Neural progenitor cell (in vitro differentiated cells): ENCODE results near the gene VIL1. TPM values are rescaled to one million over a fixed set of nuclear protein-coding genes. Genes with fewer than 3 reads are reported as not detected.

Experiments used
- DNase-seq: peaks from one replicate; pipeline ENCODE4 v3.0.0-alpha.2; 2016; ENCODE audit warnings: low spot score
- H2AFZ ChIP-seq: fragments of 200-600 bp; sonication (generic); replicated peaks from 2 replicates; pipeline ENCODE4 v1.6.1; 2016; ENCODE audit warnings: antibody characterized with exemption
- H3F3A ChIP-seq: fragments of 200-600 bp; sonication (generic); 2 replicates; pipeline ENCODE4 v1.6.1; 2016; ENCODE audit warnings: antibody characterized with exemption, low read depth
- H3K27ac ChIP-seq: fragments of 200-600 bp; sonication (generic); 2 replicates; pipeline ENCODE4 v1.5.1; 2016; ENCODE audit warnings: mild to moderate bottlenecking
- H3K27me3 ChIP-seq: fragments of 200-600 bp; sonication (generic); 2 replicates; pipeline ENCODE4 v1.6.1; 2016; ENCODE audit warnings: mild to moderate bottlenecking, moderate library complexity
- H3K36me3 ChIP-seq: fragments of 200-600 bp; sonication (generic); 2 replicates; pipeline ENCODE4 v1.5.1; 2016
- H3K4me1 ChIP-seq: fragments of 200-600 bp; sonication (generic); 2 replicates; pipeline ENCODE4 v1.6.1; 2016; ENCODE audit warnings: mixed run types
- H3K4me2 ChIP-seq: fragments of 200-600 bp; sonication (generic); 2 replicates; pipeline ENCODE4 v1.6.1; 2016
- H3K4me3 ChIP-seq: fragments of 200-600 bp; sonication (generic); 2 replicates; pipeline ENCODE4 v1.5.1; 2016
- H3K79me2 ChIP-seq: fragments of 200-600 bp; sonication (generic); 2 replicates; pipeline ENCODE4 v1.6.1; 2016; ENCODE audit warnings: low read depth
- H3K9ac ChIP-seq: fragments of 200-600 bp; sonication (generic); 2 replicates; pipeline ENCODE4 v1.6.1; 2016
- H3K9me3 ChIP-seq: fragments of 200-600 bp; sonication (generic); 2 replicates; pipeline ENCODE4 v1.5.1; 2016; ENCODE audit warnings: low read depth
- H4K20me1 ChIP-seq: fragments of 200-600 bp; sonication (generic); 2 replicates; pipeline ENCODE4 v1.6.1; 2016; ENCODE audit warnings: low read depth
- H3K27ac Mint-ChIP-seq: 3 replicates; pipeline ENCODE4 v1.8.0; 2021; ENCODE audit warnings: mixed read lengths
- H3K27me3 Mint-ChIP-seq: 2 replicates; pipeline ENCODE4 v1.8.0; 2022; ENCODE audit warnings: low read depth, mild to moderate bottlenecking, inconsistent platforms, moderate library complexity, mixed read lengths; ENCODE audit not compliant: insufficient read depth
- H3K36me3 Mint-ChIP-seq: 3 replicates; pipeline ENCODE4 v1.8.0; 2021; ENCODE audit warnings: mixed read lengths
- H3K4me1 Mint-ChIP-seq: 3 replicates; pipeline ENCODE4 v1.8.0; 2021; ENCODE audit warnings: mixed read lengths
- H3K4me3 Mint-ChIP-seq: 3 replicates; pipeline ENCODE4 v1.8.0; 2021; ENCODE audit warnings: mild to moderate bottlenecking, moderate library complexity, mixed read lengths
- H3K9me3 Mint-ChIP-seq: 3 replicates; pipeline ENCODE4 v1.8.0; 2020; ENCODE audit warnings: mixed read lengths
- EZH2 ChIP-seq: fragments of 200-600 bp; sonication (generic); IDR thresholded peaks from 2 replicates; pipeline ENCODE4 v1.6.1; 2017; ENCODE audit warnings: antibody characterized with exemption, mild to moderate bottlenecking, moderate library complexity
- EZH2phosphoT487 ChIP-seq: fragments of 200-600 bp; sonication (generic); IDR thresholded peaks from 2 replicates; pipeline ENCODE4 v1.6.1; 2017; ENCODE audit warnings: antibody characterized with exemption
- total RNA-seq: library from RNA; depleted of rRNA; stranded (reverse); fragments of >200 nt; gene quantifications from 2 replicates; pipeline ENCODE4 v1.2.3, GENCODE V29; 2015; ENCODE audit warnings: low replicate concordance
- TF ChIP-seq, protein P1 (sequence below): fragments of 200-600 bp; sonication (generic); IDR thresholded peaks from 2 replicates; pipeline ENCODE4 v1.5.1; 2017; ENCODE audit warnings: antibody characterized with exemption, mild to moderate bottlenecking

VIL1 gene
- total RNA-seq, 1 donor from 2014 or later = not detected

GRCh38 chr2:218371983-218372350 is 47.0 kb upstream of the VIL1 start:
- Mint-ChIP-seq H3K27me3 (peaks cover 13% of the 10 kb centered on the region), H3K27ac (no peak overlapping the region), H3K4me1 (peaks cover 7% of the 10 kb centered on the region), H3K36me3 (no peaks in the 10 kb centered on the region), H3K9me3 (no peaks in the 10 kb centered on the region), H3K4me3 (no peak overlapping the region)
- Histone ChIP-seq H3K4me2 (no peak overlapping the region), H3K4me3 (no peak overlapping the region), H3F3A (peaks cover 26% of the 10 kb centered on the region), H3K36me3 (no peaks in the 10 kb centered on the region), H3K4me1 (peaks cover 8% of the 10 kb centered on the region), H3K9me3 (no peaks in the 10 kb centered on the region), H2AFZ (no peak overlapping the region), H3K79me2 (no peaks in the 10 kb centered on the region), H3K27me3 (no peaks in the 10 kb centered on the region), H4K20me1 (no peaks in the 10 kb centered on the region), H3K9ac (no peak overlapping the region), H3K27ac (no peak overlapping the region)
- TF ChIP-seq EZH2 = no peak
- TF ChIP-seq, protein P1, sequence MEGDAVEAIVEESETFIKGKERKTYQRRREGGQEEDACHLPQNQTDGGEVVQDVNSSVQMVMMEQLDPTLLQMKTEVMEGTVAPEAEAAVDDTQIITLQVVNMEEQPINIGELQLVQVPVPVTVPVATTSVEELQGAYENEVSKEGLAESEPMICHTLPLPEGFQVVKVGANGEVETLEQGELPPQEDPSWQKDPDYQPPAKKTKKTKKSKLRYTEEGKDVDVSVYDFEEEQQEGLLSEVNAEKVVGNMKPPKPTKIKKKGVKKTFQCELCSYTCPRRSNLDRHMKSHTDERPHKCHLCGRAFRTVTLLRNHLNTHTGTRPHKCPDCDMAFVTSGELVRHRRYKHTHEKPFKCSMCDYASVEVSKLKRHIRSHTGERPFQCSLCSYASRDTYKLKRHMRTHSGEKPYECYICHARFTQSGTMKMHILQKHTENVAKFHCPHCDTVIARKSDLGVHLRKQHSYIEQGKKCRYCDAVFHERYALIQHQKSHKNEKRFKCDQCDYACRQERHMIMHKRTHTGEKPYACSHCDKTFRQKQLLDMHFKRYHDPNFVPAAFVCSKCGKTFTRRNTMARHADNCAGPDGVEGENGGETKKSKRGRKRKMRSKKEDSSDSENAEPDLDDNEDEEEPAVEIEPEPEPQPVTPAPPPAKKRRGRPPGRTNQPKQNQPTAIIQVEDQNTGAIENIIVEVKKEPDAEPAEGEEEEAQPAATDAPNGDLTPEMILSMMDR = no peak
- TF ChIP-seq EZH2phosphoT487 = no peak
- no peak for DNase-seq

- H3K27me3 Mint-ChIP-seq = peaks cover 4% of the 10 kb centered on the region
Measured at GRCh38 chr2:218374795-218375194, 44.1 kb upstream of the VIL1 start.

GRCh38 chr2:218375212-218375611 is 43.7 kb upstream of the VIL1 start:
- Histone ChIP-seq H3K27ac (no peak overlapping the region), H3K79me2 (no peaks in the 10 kb centered on the region), H3K4me1 (no peaks in the 10 kb centered on the region), H3K9me3 (no peaks in the 10 kb centered on the region), H3K4me2 (no peak overlapping the region), H3K4me3 (no peak overlapping the region), H3K9ac (no peak overlapping the region), H3F3A (no peaks in the 10 kb centered on the region), H2AFZ (no peak overlapping the region), H3K36me3 (no peaks in the 10 kb centered on the region), H3K27me3 (no peaks in the 10 kb centered on the region), H4K20me1 (no peaks in the 10 kb centered on the region)
- Mint-ChIP-seq H3K9me3 (no peaks in the 10 kb centered on the region), H3K36me3 (no peaks in the 10 kb centered on the region), H3K4me3 (no peak overlapping the region), H3K27me3 (peaks cover 4% of the 10 kb centered on the region), H3K4me1 (no peaks in the 10 kb centered on the region), H3K27ac (no peak overlapping the region)
- TF ChIP-seq, protein P1 = no peak
- no peak for TF ChIP-seq EZH2
- no peak for TF ChIP-seq EZH2phosphoT487
- no peak for DNase-seq

More at GRCh38 chr2:218374795-218375194, 44.1 kb upstream of the VIL1 start:
- no peaks in the 10 kb centered on the region for H3K36me3 ChIP-seq
- no peak overlapping the region for H3K9ac ChIP-seq
- H3K4me2 ChIP-seq = no peak overlapping the region
- no peak overlapping the region for H2AFZ ChIP-seq
- peaks cover 2% of the 10 kb centered on the region for H3F3A ChIP-seq
- Mint-ChIP-seq H3K4me1 (no peaks in the 10 kb centered on the region), H3K9me3 (no peaks in the 10 kb centered on the region), H3K4me3 (no peak overlapping the region), H3K36me3 (no peaks in the 10 kb centered on the region), H3K27ac (no peak overlapping the region)
- H3K27ac ChIP-seq = no peak overlapping the region
- no peak for DNase-seq
- H4K20me1 ChIP-seq = no peaks in the 10 kb centered on the region
- no peaks in the 10 kb centered on the region for H3K27me3 ChIP-seq
- H3K79me2 ChIP-seq = no peaks in the 10 kb centered on the region
- no peaks in the 10 kb centered on the region for H3K9me3 ChIP-seq
- H3K4me3 ChIP-seq = no peak overlapping the region
- TF ChIP-seq, protein P1 = no peak
- TF ChIP-seq EZH2phosphoT487 = no peak
- no peak for TF ChIP-seq EZH2
- H3K4me1 ChIP-seq = no peaks in the 10 kb centered on the region
